ENCODE measurements around the gene RCVRN. TPM values are rescaled to one million over a fixed set of nuclear protein-coding genes. Genes with fewer than 3 reads are reported as not detected.

RCVRN gene
- total RNA-seq, 1 donor from 2014 or later, result not detected

DNA sequence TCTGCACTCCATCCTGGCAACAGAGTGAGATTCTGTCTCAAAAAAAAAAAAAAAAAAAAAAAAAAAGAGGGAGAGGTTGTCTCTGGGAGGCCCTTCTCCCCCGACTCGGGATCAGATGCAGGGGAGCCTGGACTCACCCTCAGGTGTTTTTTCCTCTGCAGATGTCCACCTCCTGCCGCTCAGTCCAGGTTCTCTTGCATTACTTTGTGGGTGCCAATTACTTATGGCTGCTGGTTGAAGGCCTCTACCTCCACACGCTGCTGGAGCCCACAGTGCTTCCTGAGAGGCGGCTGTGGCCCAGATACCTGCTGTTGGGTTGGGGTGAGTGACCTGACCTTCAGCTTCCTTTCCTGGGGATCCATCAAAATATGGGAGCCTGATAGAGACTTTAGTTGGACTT lies 45.3 kb downstream of the RCVRN start:
- intact Hi-C loops (cut with micrococcal nuclease), result no loop called here

DNA sequence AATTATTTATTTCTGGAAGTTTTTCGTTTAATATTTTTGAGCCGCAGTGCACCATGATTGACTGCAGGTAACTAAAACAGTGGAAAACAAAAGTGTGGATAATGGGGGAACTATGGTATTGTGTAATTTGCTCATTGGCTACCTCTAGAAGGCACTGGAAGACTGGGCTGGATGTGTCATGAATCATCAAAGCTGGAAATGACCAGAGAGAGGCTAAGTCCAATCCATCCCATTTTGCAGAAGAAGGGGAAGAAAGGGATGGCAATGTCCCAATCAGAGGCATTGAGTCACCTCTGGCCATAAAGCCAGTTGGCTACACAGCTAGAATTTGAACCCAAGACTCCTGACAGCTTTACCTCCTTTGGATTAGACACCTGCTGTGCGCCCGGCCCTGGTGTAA lies 50.0 kb downstream of the RCVRN start:
- intact Hi-C loops (cut with micrococcal nuclease), result no loop called here

DNA sequence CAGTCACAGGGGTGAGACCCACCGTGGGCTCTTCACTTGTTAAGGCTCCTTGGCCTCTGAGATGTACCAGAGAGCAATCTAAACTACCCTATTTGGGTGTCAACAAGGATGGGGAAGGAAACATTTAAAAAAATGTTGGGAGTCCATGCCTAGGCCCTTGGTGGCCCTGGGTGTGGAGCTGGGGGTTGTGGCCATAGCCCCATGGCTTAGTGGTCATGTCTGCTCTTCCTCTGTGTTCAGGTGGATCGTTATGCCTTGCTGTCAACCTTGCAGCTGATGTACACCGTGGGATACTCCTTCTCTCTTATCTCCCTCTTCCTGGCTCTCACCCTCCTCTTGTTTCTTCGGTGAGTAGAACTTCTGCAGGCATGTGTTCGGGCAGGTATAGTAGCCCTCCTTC lies 50.8 kb downstream of the RCVRN start:
- intact Hi-C loops (cut with micrococcal nuclease), result no loop called here

DNA sequence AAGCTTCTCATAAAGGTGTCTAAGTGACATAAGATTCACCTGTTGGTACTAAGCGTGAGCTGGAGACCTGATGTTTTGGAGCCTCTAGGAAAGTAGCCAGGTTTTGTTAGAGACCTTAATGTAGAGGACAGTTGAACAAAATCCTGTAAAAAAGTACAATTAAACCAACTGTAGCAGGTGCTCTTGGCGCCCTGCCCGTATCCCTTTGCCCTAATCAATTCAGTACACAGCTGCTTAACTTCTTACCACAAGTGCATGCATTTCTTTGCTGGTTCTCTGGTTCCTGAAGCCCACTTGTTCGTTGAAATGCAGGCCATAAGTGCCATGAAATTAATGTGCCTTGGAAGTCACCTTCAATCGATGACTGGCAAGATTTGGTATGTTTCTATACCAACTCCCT lies 54.9 kb downstream of the RCVRN start:
- intact Hi-C loops (cut with micrococcal nuclease), result no loop called here

Other genes starting within 250 kb of the RCVRN start
- gene DHRS7C, start 113.7 kb downstream of the RCVRN start, total RNA-seq, result not detected in 2 replicates
- not detected in 2 replicates for gene GSG1L2, start 83.2 kb downstream of the RCVRN start, total RNA-seq
- not detected in 2 replicates for gene GLP2R, start 79.3 kb downstream of the RCVRN start, total RNA-seq

Data from T-helper 2 cell treated with Interferon-gamma antibody and Interleukin-4, amounts not matched to agents 100 ng/mL and 5 ng/mL, for 36 hours (primary cell).